Erythroblast (primary cell): Measurements from ENCODE around the gene FOXP1.

Source experiments
- DNase-seq, 2 experiments: peaks; one replicate each; lab custom pipeline; 2025; lab: John Stamatoyannopoulos, UW
- GATA1 ChIP-seq: IDR thresholded peaks from 2 replicates; pipeline ENCODE4 v1.6.1; 2011; ENCODE audit warnings: low read depth, mild to moderate bottlenecking, control low read depth, low read length, moderate library complexity
- POLR2A ChIP-seq: IDR thresholded peaks from 2 replicates; pipeline ENCODE4 v1.6.1; 2011; ENCODE audit warnings: mild to moderate bottlenecking, low read length

Gene FOXP1

GRCh38 chr3:70911719-70912118 lies 671.8 kb downstream of the FOXP1 start:
- no peak for TF ChIP-seq GATA1
- no peak for TF ChIP-seq POLR2A
- no peak for DNase-seq

GRCh38 chr3:70905491-70905890 lies 678.0 kb downstream of the FOXP1 start:
- DNase-seq, result no peak
- TF ChIP-seq GATA1 (no peak), POLR2A (no peak)
